GM04503 (cell line): ENCODE measurements around the gene PIK3CD.
A peak's percentile ranks its signal among the peaks of the same experiment; 100 is the strongest.
"Not testable (repeated sequence)": the region's sequence is repeated elsewhere in the genome, so short reads cannot be mapped to it uniquely, and the experiment has no call there.

Experiments used
- DNase-seq: peaks from one replicate; pipeline ENCODE4 v3.0.0-alpha.2; 2012; ENCODE audit warnings: low read depth

Gene PIK3CD

DNA sequence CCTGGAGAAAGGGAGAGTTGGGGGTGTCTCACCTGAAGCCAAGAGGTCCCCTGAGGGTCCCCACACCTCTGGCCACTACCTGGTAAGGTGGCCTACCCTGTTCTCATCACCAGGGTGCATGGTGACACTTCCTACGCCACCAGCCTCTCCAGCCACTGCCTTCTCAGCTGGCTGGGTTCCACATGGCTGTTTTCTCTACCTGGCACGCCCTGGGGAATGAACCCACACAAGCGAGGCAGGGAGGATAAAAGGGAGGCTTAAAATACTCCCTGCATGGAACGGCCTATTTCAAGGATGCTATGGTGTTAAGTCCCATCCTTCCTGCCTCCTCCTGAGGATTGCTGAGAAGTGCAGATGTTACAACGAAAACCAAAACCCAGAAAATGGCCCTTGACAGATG lies 84.7 kb downstream of the PIK3CD start:
- no peak for DNase-seq

DNA sequence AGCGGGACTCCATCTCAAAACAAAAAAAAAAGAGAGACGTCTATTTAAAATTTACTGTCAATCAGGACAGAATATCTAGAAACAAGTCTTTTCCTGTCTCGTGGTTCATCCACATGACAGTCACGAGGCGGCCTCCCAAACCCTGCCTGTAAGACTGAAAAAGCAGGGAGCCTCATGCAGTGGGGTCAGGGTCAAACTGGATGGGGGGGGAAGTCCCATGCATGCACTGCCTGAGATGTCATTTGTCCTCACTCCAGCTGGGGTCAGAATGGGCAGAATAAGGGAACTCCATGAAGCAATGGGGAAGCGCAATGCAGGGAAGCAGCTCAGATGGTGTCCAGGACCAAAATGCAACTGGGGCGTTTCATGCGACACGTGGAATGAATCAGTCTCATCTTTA lies 85.5 kb downstream of the PIK3CD start:
- DNase-seq = no peak

DNA sequence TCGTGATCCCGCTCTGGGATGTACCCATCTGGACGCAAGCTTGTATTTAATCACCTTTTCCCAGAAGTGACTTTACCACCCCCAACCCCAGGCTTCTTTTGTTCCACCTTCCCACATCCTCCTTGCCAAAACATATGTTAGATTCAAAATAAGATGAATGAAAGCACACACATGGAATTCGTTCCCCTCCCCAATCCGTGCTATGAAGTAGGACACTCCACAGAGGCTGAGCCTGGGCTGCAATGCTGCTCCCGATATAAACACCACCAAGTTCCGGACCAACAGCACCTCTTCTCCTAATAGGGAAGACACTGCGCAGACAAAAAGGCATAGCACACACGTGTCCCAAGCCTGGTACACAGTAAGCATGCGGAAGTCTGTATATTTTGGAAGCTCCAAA lies 86.1 kb downstream of the PIK3CD start:
- no peak for DNase-seq

DNA sequence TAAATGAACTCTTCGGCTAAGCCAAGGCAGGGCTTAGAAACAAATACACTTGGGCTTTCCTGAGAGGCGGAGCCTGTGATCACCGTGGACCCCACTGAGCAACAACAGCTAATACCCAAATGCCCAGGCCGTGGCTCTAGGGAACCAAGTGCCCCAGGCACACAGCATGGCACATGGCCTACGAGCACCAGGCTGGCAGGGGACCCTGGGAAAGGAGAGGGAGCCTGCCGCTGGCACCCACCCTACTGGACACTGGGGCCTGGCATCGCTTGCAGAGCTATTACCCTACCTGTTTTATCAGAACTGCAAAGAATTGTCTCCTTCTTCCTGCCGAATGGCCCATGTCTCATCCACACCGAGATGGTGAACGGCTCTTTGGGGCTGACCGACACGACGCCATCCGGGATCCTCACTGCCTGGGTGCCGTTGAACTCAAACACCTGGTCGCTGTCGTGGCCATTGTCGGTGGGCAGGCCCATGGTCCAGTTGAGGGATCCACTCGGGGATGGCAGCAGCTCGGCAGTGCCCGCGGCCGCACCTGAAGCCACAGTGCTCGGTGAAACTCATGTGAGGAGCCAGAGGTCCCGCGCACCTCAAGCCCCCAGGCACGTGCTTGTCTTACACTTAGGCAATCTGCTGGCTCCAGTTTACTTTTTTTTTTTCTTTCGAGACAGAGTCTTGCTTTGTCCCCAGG lies 92.7 kb downstream of the PIK3CD start:
- DNase-seq = no peak

DNA sequence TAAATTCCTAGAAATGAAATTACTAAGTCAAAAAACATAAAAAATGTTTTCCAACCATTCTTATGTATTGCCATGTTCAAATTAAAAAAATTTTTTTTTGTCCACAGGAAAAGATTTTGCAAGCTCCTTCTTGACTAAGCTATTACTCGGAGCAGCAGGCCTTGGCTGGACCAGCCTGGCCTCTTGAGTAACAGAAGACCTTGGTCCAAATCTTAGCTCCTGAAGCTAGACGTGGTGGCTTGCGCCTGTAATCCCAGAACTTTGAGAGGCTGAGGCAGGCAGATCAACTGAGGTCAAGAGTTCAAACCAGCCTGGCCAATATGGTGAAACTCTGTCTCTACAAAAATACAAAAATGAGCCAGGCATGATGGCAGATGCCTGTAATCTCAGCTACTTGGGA lies 94.7 kb downstream of the PIK3CD start:
- DNase-seq = no peak

DNA sequence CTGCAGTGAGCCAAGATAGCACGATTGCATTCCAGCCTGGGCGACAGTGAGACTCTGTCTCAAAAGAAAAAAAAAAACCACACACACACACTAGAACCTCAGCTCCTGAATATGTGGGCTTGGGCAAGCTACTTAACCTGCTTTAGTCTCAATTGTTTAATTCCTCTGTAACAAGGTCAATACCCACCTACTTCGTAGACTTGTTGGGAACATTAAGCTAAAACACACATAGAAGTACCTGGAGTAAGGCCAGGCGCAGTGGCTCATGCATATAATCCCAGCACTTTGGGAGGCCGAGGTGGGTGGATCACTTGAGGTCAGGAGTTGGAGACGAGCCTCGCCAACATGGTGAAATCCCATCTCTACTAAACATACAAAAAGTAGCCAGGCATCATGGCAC lies 95.1 kb downstream of the PIK3CD start:
- no peak for DNase-seq

DNA sequence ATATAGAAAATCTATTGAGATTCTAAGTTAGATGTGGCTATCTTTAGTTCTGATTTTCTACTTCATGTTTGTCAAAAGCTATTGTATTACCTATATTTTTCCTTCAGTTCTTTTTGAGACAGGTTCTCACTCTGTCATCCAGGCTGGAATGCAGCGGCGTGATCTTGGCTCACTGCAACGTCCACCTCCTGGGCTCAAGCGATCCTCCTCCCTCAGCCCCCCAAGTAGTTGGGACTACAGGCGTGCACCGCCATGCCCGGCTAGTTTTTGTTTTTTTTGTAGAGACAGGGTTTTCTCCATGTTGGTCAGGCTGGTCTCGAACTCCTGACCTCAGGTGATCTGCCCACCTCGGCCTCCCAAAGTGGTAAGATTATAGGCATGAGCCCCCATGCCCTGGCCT lies 96.9 kb downstream of the PIK3CD start:
- DNase-seq = not testable (repeated sequence)

DNA sequence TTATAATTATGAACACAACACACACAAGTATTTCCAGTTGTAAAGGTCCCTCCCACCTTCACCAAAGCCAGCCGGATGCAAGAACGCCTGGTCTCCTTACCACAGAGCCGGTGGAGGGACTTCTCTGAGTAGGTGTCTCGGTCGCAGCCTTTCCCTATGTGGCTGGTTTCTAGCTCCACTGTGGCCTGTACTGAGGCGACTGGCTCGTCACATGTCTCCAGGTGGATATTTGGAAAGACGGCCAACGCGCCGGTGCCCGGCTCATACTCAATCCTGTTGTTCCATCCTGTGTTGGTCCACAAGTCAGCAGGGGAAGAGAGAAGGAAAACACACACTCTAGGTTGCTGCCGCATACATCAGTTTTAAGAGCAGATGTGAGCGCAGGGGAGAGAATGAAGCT lies 97.8 kb downstream of the PIK3CD start:
- DNase-seq = no peak

DNA sequence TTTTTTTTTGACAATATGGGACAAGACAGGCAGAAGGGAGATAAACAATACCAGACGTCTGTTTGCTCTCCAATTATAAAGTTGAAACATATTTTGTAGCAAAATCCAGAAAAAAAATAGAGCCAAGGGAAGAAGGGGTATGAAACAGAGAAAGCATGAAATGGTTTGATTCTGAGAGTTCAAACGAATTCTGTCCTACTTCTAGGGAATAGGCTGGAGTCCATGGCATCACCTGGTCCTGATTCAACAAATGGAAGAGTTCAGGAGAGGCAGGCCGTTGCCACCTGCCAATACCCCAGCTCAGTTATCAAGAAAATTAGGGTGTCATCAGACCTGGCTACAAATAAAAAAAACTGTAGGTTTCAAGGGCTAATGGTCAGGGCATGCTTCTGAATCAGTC lies 100.4 kb downstream of the PIK3CD start:
- DNase-seq = no peak

DNA sequence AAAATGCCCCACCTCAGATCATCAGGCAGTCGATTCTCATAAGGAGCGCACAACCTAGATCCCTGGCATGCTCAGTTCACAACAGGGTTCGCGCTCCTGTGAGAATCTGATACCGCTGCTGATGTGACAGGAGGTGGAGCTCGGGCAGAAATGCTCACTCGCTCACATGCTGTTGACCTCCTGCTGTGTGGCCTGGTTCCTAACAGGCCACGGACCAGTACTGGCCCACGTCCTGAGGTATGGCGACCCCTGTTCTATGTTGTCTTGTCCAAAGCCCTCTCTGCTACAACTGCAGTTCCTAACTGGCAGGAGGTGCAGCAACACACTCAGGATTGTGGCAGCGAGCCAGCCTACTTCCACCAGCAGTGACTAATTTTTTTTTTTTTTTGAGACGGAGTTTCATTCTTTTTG lies 101.6 kb downstream of the PIK3CD start:
- peak; percentile 15 for DNase-seq

DNA sequence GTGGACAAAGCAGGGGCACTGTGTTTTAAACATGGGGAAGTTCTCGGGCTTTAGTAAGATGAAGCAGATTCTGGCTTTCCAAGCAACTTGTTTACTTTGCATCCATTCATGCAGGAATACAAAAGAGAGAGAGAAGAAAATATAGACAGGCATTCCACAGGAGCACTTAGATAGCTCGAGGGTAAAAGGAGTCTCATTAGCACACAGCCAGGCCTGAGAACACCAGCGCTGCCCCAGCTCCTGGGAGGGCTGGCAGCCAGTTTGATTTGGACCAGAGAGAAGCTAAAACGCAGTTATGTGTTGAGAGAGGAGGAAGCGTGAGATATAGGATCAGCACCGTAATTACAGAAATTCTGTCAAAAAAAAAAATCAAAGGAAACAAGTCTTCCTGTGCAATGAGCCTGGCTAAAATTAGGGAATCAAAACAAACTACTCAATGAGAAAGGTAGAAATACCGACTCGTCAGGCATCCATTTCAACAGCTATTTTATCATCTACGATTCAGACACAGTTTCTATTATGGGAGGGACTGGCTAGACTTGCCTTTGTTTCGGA lies 104.0 kb downstream of the PIK3CD start:
- DNase-seq = no peak

DNA sequence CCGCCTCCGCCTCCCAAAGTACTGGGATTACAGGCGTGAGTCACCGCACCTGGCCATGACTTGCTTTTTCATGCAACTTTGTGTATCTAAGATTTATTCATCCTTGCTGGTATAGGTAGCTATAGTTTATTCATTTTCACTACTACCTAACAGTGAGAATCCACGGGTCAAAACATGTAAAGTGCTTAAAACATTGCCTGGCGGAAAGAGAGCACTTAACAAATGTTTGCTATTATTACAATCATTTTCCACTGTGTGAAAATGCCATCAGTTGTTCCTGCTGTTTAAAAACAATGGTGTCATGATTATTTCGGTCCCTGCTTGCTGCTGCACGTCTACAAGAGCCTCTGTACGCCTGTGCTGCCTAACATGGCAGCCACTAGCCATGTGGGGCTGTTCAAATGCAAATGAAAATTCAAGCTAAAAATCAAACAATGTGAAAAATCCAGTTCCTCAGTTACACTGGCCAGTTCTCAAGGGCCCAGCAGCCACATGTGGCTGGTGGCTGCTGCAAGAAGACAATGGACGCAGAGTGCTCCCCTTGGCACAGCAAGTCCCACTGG lies 107.1 kb downstream of the PIK3CD start:
- DNase-seq = no peak

DNA sequence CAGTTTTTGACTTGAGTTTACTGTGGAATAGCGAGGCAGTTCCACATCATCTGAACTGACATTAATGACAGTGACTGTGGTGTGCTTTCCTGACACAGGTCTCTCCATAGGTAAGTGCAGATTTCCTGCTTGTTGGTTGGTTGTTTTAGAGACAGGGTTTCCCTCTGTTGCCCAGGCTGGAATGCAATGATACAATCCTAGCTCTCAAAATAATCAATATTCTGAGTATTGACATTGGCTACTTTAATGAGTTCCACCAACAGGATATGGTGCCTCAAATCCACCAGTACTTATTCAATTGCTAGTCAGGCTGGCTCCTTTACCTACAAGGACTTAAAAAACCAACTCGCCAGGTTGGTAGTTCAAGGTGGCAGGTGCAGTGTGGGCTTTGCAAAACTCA lies 108.4 kb downstream of the PIK3CD start:
- DNase-seq = no peak

DNA sequence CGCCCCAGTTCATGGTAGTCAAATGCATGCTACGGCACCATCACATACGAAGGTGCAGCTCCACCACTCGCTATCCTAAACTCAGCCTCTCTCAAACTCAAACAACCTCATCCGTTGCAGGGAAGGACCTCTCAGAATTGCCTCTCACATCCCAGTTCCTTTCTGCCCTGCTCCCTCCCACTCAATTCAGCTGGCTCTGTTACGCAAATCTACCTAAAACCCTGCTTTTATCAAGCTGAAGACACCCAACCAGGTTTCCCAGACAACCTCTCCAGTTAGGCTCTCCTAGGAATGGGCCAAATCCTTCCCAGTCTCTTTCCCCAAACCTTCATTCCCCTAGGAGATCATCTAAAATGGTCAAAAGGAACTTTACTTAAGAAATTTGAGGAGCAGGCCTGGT lies 109.3 kb downstream of the PIK3CD start:
- DNase-seq = no peak

DNA sequence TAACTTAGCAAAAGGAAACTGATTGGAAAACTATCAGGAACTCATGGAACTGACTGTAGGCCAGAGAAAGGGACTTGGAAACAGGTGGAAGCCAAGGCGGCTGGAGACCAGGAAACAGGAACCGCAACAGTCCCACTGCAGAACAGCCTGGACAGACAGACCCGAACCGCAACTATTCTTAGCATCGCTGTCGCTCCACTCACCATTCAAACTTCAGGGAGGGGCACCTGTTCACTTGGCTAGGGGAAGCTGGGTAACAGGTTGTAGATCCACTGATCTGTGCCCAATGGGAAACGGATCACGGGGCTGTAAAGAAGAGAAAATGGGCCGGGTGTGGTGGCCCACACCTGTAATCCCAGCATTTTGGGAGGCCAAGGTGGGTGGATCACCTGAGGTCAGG lies 110.3 kb downstream of the PIK3CD start:
- DNase-seq = no peak

DNA sequence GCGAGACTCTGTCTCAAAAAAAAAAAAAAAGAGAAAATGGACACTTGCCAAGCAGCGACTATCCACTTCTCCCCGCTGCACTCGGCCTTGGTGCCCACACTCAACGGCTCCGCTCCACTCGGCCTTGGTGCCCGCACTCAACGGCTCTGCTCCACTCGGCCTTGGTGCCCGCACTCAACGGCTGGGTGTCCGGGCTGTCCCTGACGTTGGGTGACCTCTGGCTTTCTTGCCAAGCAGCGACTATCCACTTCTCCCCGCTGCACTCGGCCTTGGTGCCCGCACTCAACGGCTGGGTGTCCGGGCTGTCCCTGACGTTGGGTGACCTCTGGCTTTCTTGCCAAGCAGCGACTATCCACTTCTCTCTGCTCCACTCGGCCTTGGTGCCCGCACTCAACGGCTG lies 110.9 kb downstream of the PIK3CD start:
- not testable (repeated sequence) for DNase-seq

DNA sequence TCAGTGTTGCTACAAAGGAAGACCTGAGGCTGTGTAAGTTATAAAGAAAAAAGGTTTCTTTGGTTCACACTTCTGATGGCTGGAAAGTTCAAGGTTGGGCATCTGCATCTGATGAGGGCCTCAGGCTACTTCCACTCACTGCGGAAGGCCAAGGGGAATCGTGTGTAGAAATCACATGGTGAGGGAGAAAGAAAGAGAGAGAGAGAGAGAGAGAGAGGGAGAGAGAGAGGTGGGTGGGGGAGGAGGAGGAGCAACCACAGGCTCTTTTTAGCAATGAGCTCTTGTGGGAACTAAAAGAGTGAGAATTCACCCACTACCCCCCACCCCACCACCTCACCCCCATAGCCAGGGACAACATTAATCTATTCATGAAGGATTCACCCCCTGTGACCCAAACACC lies 112.4 kb downstream of the PIK3CD start:
- DNase-seq = no peak

DNA sequence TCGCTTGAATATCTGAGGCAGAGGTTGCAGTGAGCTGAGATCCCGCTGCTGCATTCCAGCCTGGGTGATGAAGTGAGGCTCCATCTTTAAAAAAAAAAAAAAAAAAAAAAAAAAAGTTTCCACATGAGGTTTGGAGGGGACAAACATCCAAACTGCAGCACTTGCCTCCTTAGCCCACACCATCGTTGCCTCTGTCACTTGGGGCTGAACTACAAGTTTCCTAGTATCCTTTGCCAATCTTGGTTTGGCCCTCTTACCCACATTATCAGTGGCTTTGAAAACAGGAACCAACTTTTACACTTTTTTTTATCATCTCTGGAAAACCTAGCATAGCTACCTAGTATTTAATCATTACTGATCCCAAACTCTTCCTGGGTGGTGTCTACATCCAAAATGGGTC lies 113.0 kb downstream of the PIK3CD start:
- no peak for DNase-seq

DNA sequence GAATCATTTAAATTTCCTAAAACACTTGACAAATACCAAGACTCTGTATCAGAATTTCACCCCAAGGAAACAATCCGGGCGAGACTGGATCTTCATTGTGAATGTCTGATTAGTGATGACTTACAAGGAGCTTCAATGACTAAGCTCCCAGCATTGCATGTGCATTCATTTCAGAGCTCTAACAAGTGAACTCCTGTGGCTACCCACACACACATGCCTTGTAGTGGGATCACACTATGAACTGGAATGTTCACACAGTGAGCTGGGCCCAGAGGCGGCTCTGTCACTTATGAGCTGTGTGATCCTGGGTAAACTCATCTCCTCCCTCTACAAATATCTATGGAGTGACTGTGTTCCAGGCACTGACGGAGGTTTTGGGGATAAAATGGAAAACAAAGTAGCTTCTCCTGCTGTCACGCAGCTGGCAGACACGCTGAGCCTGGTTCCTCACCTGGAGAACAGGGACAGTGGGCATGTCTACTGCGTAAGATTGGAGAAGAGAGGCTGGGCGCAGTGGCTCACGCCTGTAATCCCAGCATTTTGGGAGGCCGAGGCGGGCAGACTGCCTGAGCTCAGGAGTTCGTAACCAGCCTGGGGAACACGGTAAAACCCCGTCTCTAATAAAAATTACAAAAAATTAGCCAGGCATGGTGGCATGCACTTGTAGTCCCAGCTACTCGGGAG lies 115.4 kb downstream of the PIK3CD start:
- DNase-seq = peak; percentile 100

DNA sequence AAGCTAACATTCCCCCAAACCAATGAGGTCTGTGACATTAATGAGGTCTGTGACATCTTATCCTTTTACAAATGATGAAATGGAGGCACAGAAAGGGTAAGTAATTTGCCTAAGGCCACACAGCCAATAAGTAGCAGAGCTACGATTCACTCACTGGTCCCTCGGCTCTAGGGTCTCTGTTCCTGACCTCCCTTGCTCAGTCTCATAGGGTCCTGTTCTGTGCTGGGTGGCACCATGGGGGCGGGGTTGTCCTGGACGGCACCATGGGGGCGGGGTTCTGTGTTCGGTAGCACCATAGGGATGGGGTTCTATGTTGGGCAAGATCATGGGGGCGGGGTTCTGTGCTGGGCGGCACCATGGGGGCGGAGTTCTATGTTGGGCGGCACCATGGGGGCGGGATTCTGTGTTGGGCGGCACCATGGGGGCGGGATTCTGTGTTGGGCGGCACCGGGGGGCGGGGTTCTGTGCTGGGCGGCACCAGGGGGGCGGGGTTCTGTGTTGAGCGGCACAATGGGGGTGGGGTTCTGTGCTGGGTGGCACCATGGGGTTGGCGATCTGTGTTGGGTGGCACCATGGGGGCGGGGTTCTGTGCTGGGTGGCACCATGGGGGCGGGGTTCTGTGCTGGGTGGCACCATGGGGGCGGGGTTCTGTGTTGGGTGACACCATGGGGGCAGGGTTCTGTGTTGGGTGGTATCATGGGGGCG lies 116.6 kb downstream of the PIK3CD start:
- no peak for DNase-seq

DNA sequence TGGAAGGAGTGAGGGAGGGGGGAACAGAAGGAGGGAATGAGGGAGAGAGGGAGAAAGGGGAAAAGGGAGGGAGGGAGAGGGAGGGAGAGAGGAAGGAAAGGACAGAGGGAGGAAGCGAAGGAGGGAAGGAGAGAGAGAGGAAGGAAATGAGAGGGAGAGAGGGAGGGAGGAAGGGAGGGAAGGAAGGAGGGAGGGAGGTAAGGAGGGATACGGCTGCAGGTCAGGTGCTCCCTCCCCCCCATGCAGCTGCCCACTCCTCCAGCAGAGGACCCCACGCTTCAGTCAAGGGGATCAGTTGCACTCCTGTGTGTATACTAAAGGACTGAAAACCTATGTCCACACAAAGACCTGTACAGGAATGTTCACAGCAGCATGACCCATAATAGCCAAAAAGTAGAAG lies 117.5 kb downstream of the PIK3CD start:
- DNase-seq = no peak

DNA sequence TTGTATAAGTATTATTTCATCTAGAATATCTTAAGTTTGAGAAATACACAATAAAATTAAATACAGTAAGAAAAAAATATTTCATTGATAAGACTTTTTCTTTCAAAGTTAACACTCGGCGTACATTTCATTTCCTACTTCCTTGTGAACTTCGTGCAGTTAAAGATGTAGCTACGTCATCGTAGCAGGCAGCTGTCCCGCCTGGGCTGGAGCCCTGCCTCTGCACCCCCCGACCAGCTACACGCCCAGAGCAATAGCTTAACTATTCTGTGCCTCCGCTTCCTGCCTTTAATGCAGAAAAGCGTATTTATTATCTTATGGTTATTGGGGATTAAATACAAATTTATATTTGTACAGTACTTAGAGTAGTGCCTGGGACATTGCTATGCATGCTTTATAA lies 118.8 kb downstream of the PIK3CD start:
- no peak for DNase-seq
